SH-SY5Y (cell line): ENCODE measurements around the gene ING3.

Source experiments
- GATA2 ChIP-seq: IDR thresholded peaks from 2 replicates; pipeline ENCODE4 v1.6.1; 2011; ENCODE audit warnings: mild to moderate bottlenecking, low read depth, low read length
- GATA3 ChIP-seq: IDR thresholded peaks from 2 replicates; pipeline ENCODE4 v1.6.1; 2011; ENCODE audit warnings: low read depth, mild to moderate bottlenecking, low read length, moderate library complexity

DNA sequence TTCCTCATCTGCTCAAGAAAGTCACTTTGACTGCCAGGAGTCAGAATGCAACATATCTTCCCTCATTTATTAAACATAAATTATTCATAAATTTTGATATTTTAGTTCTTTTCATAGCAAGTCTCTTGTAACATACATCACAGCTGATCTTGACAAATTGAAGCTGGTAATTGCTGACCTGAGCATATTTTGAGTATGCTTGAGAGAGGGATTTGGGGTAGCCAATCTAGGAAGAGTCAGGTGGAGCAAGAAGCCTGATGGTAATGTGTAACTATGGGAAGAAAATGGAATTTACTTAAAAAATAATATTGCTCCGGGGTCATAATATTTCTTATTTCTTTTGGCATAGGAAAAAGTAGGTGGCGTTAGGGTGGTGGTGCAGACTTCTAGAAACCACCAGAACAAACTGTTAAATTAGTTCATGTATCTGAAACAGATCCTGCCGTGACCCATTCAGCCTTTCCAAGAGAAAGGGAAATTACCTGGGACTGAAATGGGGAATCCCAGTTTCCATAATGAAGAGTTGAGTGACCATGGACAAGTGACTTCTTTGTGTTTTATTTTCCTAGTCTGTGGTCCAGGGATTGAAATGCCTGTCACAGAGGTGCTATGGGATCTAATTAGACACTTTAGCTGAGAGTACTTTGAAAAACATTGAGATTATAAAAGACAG is 50.8 kb downstream of the ING3 start:
- TF ChIP-seq GATA2 (no peak), GATA3 (no peak)
